Measurements from ENCODE around the gene RAB26.

DNA sequence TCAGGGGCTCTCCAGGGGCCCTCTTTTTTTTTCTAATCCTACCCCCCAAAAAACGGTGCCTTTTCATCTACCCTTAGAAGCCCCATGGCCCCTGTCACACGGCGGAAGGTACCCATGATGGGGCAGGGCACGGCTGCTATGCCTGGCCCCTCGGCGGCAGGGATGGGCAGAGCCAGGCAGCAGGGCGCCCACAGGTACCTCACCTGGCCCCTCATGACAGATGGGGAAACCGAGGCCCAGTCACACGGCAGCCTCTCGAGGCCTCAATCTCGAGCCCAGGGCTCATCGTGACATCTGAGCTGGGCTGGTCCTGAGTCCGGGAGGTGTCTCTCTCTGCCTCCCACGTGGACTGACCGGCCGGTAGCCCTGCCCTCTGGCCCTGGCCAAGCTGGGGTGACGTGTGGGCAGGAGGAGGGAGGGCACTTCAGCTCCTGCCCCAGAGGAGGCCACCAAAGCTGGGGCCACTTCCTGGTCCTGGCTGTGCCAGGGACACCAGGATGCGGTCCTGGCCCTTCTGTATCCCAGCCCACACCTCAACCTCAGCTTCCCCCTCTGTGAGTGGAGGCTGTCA lies 18.7 kb downstream of the RAB26 start:
- TF ChIP-seq POLR2AphosphoS5 (IDR thresholded peaks at IDR 0.05; ENCODE audit: borderline replicate concordance, low read depth, low read length) (no peak), EZH2 (IDR thresholded peaks at IDR 0.05) (no peak)
